ENCODE measurements around the gene PIGL.
"Not testable (repeated sequence)": the region's sequence is repeated elsewhere in the genome, so short reads cannot be mapped to it uniquely, and the experiment has no call there.

PIGL gene

DNA sequence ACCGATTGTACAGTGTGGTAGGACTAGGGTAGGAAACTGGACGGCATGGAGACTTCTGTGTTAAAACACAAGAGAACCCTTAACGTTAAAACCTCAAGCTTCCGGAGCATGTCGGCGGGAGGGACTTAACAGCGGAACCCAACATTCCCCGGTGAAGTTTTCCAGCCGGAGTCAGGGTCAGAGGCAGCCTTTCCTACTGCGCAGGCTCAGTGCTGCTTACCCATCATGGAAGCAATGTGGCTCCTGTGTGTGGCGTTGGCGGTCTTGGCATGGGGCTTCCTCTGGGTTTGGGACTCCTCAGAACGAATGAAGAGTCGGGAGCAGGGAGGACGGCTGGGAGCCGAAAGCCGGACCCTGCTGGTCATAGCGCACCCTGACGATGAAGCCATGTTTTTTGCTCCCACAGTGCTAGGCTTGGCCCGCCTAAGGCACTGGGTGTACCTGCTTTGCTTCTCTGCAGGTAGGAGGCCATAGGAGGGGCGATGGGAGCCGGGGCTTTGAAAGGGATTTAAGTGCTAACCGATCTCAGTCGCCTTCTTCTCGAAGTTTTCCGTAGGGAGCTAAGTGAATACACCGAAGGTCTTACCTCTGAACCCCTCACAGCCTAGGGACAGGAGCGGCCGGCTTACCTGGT lies at the start of gene PIGL:
Gene PIGL (plus strand): TSS at position 209 of the 634 bp plus-strand sequence. CDS start 17 bp downstream, at position 226.
- peak; percentile 80 for DNase-seq (ENCODE audit: low read depth, low spot score)
- H3K36me3 ChIP-seq (ENCODE audit: insufficient read depth, low read length), result peaks cover 5% of the 10 kb centered on the region; the same call in 1 of the 2 replicates
- TF ChIP-seq POLR2AphosphoS5 (IDR thresholded peaks at IDR 0.05; ENCODE audit: borderline replicate concordance, low read depth, low read length) (peak; percentile 92), EZH2 (IDR thresholded peaks at IDR 0.05) (no peak), FOXP2 (optimal IDR thresholded peaks at IDR 0.05; ENCODE audit: control extremely low read depth, extremely low read length, insufficient read depth) (no peak)
- peak within 1 kb of the TSS; percentile 97 for H3K27ac ChIP-seq
- H3K9me3 ChIP-seq (ENCODE audit: low read depth, low read length), result no peaks in the 10 kb centered on the region
- peak within 1 kb of the TSS; percentile 95 for H3K4me3 ChIP-seq
- H3K9ac ChIP-seq (ENCODE audit: insufficient read length), result peak within 1 kb of the TSS; percentile 96

DNA sequence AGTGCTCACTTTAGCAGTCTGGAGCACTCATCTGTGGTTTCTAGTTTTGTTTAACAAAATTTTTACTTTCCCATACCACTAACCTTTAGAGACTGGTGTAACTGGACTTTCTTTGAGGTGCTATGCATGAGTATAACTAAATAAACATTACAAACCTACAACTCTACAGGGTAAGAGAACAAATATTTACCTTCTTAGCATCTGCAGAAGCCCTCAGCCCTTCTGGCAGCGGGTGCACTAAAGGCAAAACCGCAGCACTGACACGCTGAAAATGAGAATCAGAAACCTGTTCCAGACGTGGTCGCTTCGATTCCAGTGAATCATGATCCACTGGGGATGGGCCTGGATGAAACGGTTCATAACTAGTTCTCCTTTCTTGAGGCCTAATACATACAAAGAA lies 45.4 kb upstream of the PIGL start:
- peak overlapping the region; percentile 54; the same call in 1 of the 2 replicates for H3K27ac ChIP-seq
- TF ChIP-seq POLR2AphosphoS5 (IDR thresholded peaks at IDR 0.05; ENCODE audit: borderline replicate concordance, low read depth, low read length) (no peak), FOXP2 (optimal IDR thresholded peaks at IDR 0.05; ENCODE audit: control extremely low read depth, extremely low read length, insufficient read depth) (no peak), EZH2 (IDR thresholded peaks at IDR 0.05) (no peak)
- no peak overlapping the region for H3K4me3 ChIP-seq
- no peak for DNase-seq (ENCODE audit: low read depth, low spot score)
- peaks cover 16% of the 10 kb centered on the region for H3K36me3 ChIP-seq (ENCODE audit: insufficient read depth, low read length)
- H3K9me3 ChIP-seq (ENCODE audit: low read depth, low read length), result no peaks in the 10 kb centered on the region
- H3K9ac ChIP-seq (ENCODE audit: insufficient read length), result peak overlapping the region; percentile 10

DNA sequence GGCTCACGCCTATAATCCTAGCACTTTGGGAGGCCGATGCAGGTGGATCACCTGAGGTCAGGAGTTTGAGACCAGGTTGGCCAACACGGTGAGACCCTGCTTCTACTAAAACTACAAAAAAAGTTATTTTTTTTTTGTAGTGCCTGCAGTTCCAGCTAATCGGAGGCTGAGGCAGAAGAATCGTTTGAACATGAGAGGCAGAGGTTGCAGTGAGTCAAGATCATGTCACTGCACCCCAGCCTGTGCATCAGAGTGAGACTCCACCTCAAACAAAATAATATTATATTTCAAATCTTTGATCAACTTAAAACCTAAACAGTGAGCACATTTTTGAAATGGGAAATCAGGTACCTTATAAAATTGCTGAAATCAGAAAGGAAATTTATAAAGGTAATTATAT lies 38.2 kb upstream of the PIGL start:
- no peak for DNase-seq (ENCODE audit: low read depth, low spot score)
- no peak overlapping the region for H3K27ac ChIP-seq
- no peaks in the 10 kb centered on the region for H3K9me3 ChIP-seq (ENCODE audit: low read depth, low read length)
- H3K9ac ChIP-seq (ENCODE audit: insufficient read length), result no peak overlapping the region
- peaks cover 23% of the 10 kb centered on the region for H3K36me3 ChIP-seq (ENCODE audit: insufficient read depth, low read length)
- no peak overlapping the region for H3K4me3 ChIP-seq
- TF ChIP-seq EZH2 (IDR thresholded peaks at IDR 0.05) (no peak), POLR2AphosphoS5 (IDR thresholded peaks at IDR 0.05; ENCODE audit: borderline replicate concordance, low read depth, low read length) (no peak), FOXP2 (optimal IDR thresholded peaks at IDR 0.05; ENCODE audit: control extremely low read depth, extremely low read length, insufficient read depth) (no peak)

DNA sequence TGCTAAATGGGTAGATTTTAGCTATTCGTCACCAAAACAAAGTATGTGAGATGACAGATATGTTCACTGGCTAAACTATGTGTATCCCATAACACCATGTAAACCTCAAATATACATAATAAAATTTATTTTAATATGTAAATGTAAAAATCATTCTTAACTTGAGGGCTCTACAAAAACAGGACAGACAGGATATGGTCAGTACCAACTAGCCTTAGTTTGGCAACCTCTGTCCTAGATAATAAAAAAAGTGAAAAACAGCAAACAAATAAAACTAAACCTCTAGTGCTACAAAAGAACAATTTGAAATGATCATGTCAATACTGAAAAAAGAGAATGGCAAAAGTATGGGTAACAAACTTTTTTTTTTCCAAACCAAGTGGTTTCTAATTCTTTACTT lies 35.4 kb upstream of the PIGL start:
- TF ChIP-seq FOXP2 (optimal IDR thresholded peaks at IDR 0.05; ENCODE audit: control extremely low read depth, extremely low read length, insufficient read depth), result no peak
- TF ChIP-seq POLR2AphosphoS5 (IDR thresholded peaks at IDR 0.05; ENCODE audit: borderline replicate concordance, low read depth, low read length), result no peak
- TF ChIP-seq EZH2 (IDR thresholded peaks at IDR 0.05), result no peak
- peaks cover 5% of the 10 kb centered on the region; the same call in 1 of the 2 replicates for H3K9me3 ChIP-seq (ENCODE audit: low read depth, low read length)
- H3K27ac ChIP-seq, result no peak overlapping the region
- H3K36me3 ChIP-seq (ENCODE audit: insufficient read depth, low read length), result peaks cover 48% of the 10 kb centered on the region
- H3K9ac ChIP-seq (ENCODE audit: insufficient read length), result no peak overlapping the region
- no peak overlapping the region for H3K4me3 ChIP-seq
- no peak for DNase-seq (ENCODE audit: low read depth, low spot score)

GRCh38 chr17:16187642-16188041 lies 29.4 kb upstream of the PIGL start:
- H3K9ac ChIP-seq (ENCODE audit: insufficient read length), result no peak overlapping the region
- no peak for DNase-seq (ENCODE audit: low read depth, low spot score)
- TF ChIP-seq FOXP2 (optimal IDR thresholded peaks at IDR 0.05; ENCODE audit: control extremely low read depth, extremely low read length, insufficient read depth) (no peak), EZH2 (IDR thresholded peaks at IDR 0.05) (no peak), POLR2AphosphoS5 (IDR thresholded peaks at IDR 0.05; ENCODE audit: borderline replicate concordance, low read depth, low read length) (no peak)
- no peak overlapping the region for H3K27ac ChIP-seq
- no peak overlapping the region for H3K4me3 ChIP-seq
- H3K36me3 ChIP-seq (ENCODE audit: insufficient read depth, low read length), result peaks cover 42% of the 10 kb centered on the region
- H3K9me3 ChIP-seq (ENCODE audit: low read depth, low read length), result peaks cover 5% of the 10 kb centered on the region; the same call in 1 of the 2 replicates

GRCh38 chr17:16189791-16190348 lies 27.1 kb upstream of the PIGL start:
- H3K36me3 ChIP-seq (ENCODE audit: insufficient read depth, low read length), result peaks cover 28% of the 10 kb centered on the region

GRCh38 chr17:16190703-16191360 lies 26.2 kb upstream of the PIGL start:
- H3K36me3 ChIP-seq (ENCODE audit: insufficient read depth, low read length), result peaks cover 20% of the 10 kb centered on the region

More at GRCh38 chr17:16189791-16190348, 27.1 kb upstream of the PIGL start:
- DNase-seq (ENCODE audit: low read depth, low spot score), result no peak
- TF ChIP-seq FOXP2 (optimal IDR thresholded peaks at IDR 0.05; ENCODE audit: control extremely low read depth, extremely low read length, insufficient read depth) (no peak), POLR2AphosphoS5 (IDR thresholded peaks at IDR 0.05; ENCODE audit: borderline replicate concordance, low read depth, low read length) (no peak), EZH2 (IDR thresholded peaks at IDR 0.05) (no peak)
- Histone ChIP-seq H3K27ac (no peak overlapping the region), H3K4me3 (no peak overlapping the region), H3K9me3 (ENCODE audit: low read depth, low read length) (peaks cover 2% of the 10 kb centered on the region; the same call in 1 of the 2 replicates), H3K9ac (ENCODE audit: insufficient read length) (no peak overlapping the region)

DNA sequence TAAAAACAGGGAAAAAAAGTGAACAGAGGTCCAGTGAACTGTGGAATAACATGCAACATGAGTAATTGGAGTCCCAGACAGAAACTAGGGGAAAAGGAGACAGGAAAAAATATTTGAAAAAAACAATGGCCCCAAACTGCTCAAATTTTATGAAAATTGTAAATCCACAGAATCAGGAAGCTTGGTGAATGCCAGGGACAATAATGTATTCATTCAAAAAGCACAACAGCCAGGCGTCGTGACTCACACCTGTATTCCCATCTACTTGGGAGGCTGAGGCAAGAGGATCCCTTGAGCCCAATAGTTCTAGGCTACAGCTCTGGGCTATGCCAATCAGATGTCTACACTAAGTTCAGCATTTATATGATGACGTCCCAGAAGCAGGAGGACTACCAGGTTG lies 25.4 kb upstream of the PIGL start:
- no peak for DNase-seq (ENCODE audit: low read depth, low spot score)
- Histone ChIP-seq H3K27ac (no peak overlapping the region), H3K9ac (ENCODE audit: insufficient read length) (no peak overlapping the region), H3K9me3 (ENCODE audit: low read depth, low read length) (no peaks in the 10 kb centered on the region), H3K4me3 (no peak overlapping the region), H3K36me3 (ENCODE audit: insufficient read depth, low read length) (peaks cover 13% of the 10 kb centered on the region)
- no peak for TF ChIP-seq EZH2 (IDR thresholded peaks at IDR 0.05)
- TF ChIP-seq FOXP2 (optimal IDR thresholded peaks at IDR 0.05; ENCODE audit: control extremely low read depth, extremely low read length, insufficient read depth), result no peak
- TF ChIP-seq POLR2AphosphoS5 (IDR thresholded peaks at IDR 0.05; ENCODE audit: borderline replicate concordance, low read depth, low read length), result no peak

More at GRCh38 chr17:16190703-16191360, 26.2 kb upstream of the PIGL start:
- H3K27ac ChIP-seq, result no peak overlapping the region
- no peak for DNase-seq (ENCODE audit: low read depth, low spot score)
- no peak overlapping the region for H3K4me3 ChIP-seq
- no peak for TF ChIP-seq FOXP2 (optimal IDR thresholded peaks at IDR 0.05; ENCODE audit: control extremely low read depth, extremely low read length, insufficient read depth)
- TF ChIP-seq POLR2AphosphoS5 (IDR thresholded peaks at IDR 0.05; ENCODE audit: borderline replicate concordance, low read depth, low read length), result no peak
- no peak for TF ChIP-seq EZH2 (IDR thresholded peaks at IDR 0.05)
- H3K9ac ChIP-seq (ENCODE audit: insufficient read length), result no peak overlapping the region
- no peaks in the 10 kb centered on the region for H3K9me3 ChIP-seq (ENCODE audit: low read depth, low read length)

DNA sequence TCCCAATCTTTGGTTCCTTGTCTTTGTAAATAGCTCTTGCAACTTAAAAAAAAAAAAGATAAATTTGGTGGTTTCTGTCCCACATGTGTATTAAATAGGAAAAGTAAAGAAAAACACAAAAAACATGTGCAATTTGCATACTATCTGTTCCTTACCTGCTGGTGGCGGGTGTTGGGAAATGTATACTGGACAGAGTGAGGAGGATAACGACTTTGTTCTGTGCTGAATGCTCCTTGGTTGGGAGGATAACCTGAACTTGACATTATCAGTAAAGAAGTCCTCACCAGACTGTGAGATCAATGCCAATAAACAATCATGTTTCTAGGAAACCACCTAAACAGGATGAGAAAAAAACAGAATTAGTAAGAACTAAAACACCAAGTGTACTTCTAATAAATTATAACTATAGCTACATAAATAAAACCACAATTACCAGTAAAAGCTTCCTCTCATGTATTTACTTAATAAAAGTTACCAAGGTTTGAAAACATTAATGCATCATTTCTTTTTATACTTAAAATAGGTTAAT lies 22.6 kb upstream of the PIGL start:
- not testable (repeated sequence) for H3K9me3 ChIP-seq (ENCODE audit: low read depth, low read length); H3K27ac ChIP-seq; H3K4me3 ChIP-seq; DNase-seq (ENCODE audit: low read depth, low spot score); H3K9ac ChIP-seq (ENCODE audit: insufficient read length)
- H3K36me3 ChIP-seq (ENCODE audit: insufficient read depth, low read length), result peaks cover 11% of the 10 kb centered on the region; the same call in 1 of the 2 replicates
